ENCODE results near the gene RDM1. TPM values are rescaled to one million over a fixed set of nuclear protein-coding genes. Genes with fewer than 3 reads are reported as not detected.

Gene RDM1
- total RNA-seq, 2 experiments from 2014 or later, result 13.5 to 18.5 TPM

GRCh38 chr17:35875072-35875799 is 55.3 kb downstream of the RDM1 start:
- Mint-ChIP-seq H3K4me1 (peaks cover 69% of the 10 kb centered on the region), H3K27ac (peak overlapping the region; percentile 93), H3K27me3 (no peaks in the 10 kb centered on the region), H3K36me3 (peaks cover 81% of the 10 kb centered on the region), H3K9me3 (ENCODE audit: low read depth) (no peaks in the 10 kb centered on the region), H3K4me3 (peak overlapping the region; percentile 99)
- CTCF ChIA-PET, result interaction anchor here (1.3 to 15.6 kb wide), 8 partner anchors 9 to 111 kb away, joined by 3 to 254 read pairs (median 5); no protein-coding TSS in a partner anchor
- DNase-seq (peak; percentile 75), ATAC-seq (peak; percentile 0)

- CTCF ChIA-PET, result interaction anchor here (1.2 to 15.6 kb wide), 6 partner anchors 17 to 97 kb away, joined by 3 to 254 read pairs (median 6); no protein-coding TSS in a partner anchor
- ATAC-seq (no peak), DNase-seq (no peak)
- Mint-ChIP-seq H3K27ac (peak overlapping the region; percentile 41), H3K36me3 (peaks cover 57% of the 10 kb centered on the region), H3K4me1 (peaks cover 63% of the 10 kb centered on the region), H3K4me3 (no peak overlapping the region), H3K9me3 (ENCODE audit: low read depth) (no peaks in the 10 kb centered on the region), H3K27me3 (no peaks in the 10 kb centered on the region)
These were observed 58.2 kb downstream of the RDM1 start for GRCh38 chr17:35872196-35872980.

GRCh38 chr17:35870906-35871819 is 59.4 kb downstream of the RDM1 start:
- Mint-ChIP-seq H3K4me1 (peaks cover 59% of the 10 kb centered on the region), H3K27ac (peak overlapping the region; percentile 67), H3K9me3 (ENCODE audit: low read depth) (no peaks in the 10 kb centered on the region), H3K36me3 (peaks cover 48% of the 10 kb centered on the region), H3K4me3 (no peak overlapping the region), H3K27me3 (no peaks in the 10 kb centered on the region)
- CTCF ChIA-PET, result interaction anchor here (0.6 to 15.6 kb wide), 13 partner anchors 8 to 111 kb away, joined by 3 to 254 read pairs (median 3); partner anchors contain the start of genes CCL16, CCL5 and LYZL6
- peak; percentile 12 for ATAC-seq
- DNase-seq, result peak; percentile 60

GRCh38 chr17:35868737-35869136 is 61.8 kb downstream of the RDM1 start, which contains the start of gene HEATR9:
TSS of gene HEATR9 (minus strand) at chr17:35868891. CDS start at chr17:35868742, 149 bp downstream.
- Mint-ChIP-seq H3K27ac (peak within 1 kb of the TSS; percentile 25), H3K9me3 (ENCODE audit: low read depth) (no peaks in the 10 kb centered on the region), H3K4me1 (peaks cover 54% of the 10 kb centered on the region), H3K27me3 (no peaks in the 10 kb centered on the region), H3K36me3 (peaks cover 48% of the 10 kb centered on the region), H3K4me3 (no peak within 1 kb of the TSS)
- ATAC-seq, result no peak
- DNase-seq, result no peak
- CTCF ChIA-PET, result interaction anchor here (0.6 to 2.0 kb wide), 5 partner anchors 9 to 100 kb away, joined by 3 to 5 read pairs (median 4); partner anchors contain the start of gene CCL5

Other genes starting within 250 kb of the RDM1 start
- under 1 TPM in 1 of 2 experiments, not detected in 1; 0.37 TPM for gene RASL10B, start 199.1 kb downstream of the RDM1 start, total RNA-seq
- gene GAS2L2, start 177.5 kb downstream of the RDM1 start, total RNA-seq, result not detected
- gene C17orf50, start 169.9 kb downstream of the RDM1 start, total RNA-seq, result not detected
- gene MMP28, start 135.1 kb downstream of the RDM1 start, total RNA-seq, result not detected
- gene TAF15, start 121.3 kb downstream of the RDM1 start, total RNA-seq, result 100 to 1,000 TPM; 333 to 366 TPM
- gene HEATR9, start 61.9 kb downstream of the RDM1 start, total RNA-seq, result 1 to 10 TPM; 6.4 to 6.7 TPM
- 1,000 to 10,000 TPM in 1 of 2 experiments, 100 to 1,000 TPM in 1; 973 to 1,249 TPM for gene CCL5, start 50.4 kb downstream of the RDM1 start, total RNA-seq
- not detected for gene LYZL6, start 12.9 kb upstream of the RDM1 start, total RNA-seq
- not detected for gene CCL16, start 50.7 kb upstream of the RDM1 start, total RNA-seq
- gene CCL14, start 56.0 kb upstream of the RDM1 start, total RNA-seq, result not detected
- gene CCL15, start 70.8 kb upstream of the RDM1 start, total RNA-seq, result not detected
- under 1 TPM in 1 of 2 experiments, not detected in 1; 0.82 TPM for gene CCL23, start 87.2 kb upstream of the RDM1 start, total RNA-seq
- not detected for gene CCL18, start 133.5 kb upstream of the RDM1 start, total RNA-seq
- gene CCL3, start 159.4 kb upstream of the RDM1 start, total RNA-seq, result 100 to 1,000 TPM in 1 of 2 experiments, 10 to 100 TPM in 1; 77.2 to 634 TPM
- 100 to 1,000 TPM in 1 of 2 experiments, 10 to 100 TPM in 1; 66.7 to 367 TPM for gene CCL4, start 173.1 kb upstream of the RDM1 start, total RNA-seq
- 1 to 10 TPM; 5.8 to 9.9 TPM for gene TBC1D3B, start 245.9 kb upstream of the RDM1 start, total RNA-seq